GM23338 (cell line): ENCODE results near the gene ELAVL2. TPM values are rescaled to one million over a fixed set of nuclear protein-coding genes. Genes with fewer than 3 reads are reported as not detected.
A peak's percentile ranks its signal among the peaks of the same experiment; 100 is the strongest.

Experiments
- ATAC-seq: fragments of 200-7000 bp; cut with Tn5 transposase; 3 replicates; pipeline ENCODE4 v1.9.1; 2020
- DNase-seq: peaks from one replicate; pipeline ENCODE4 v3.0.0-alpha.2; 2015; ENCODE audit warnings: low spot score
- H2AFZ ChIP-seq: fragments of 200-600 bp; sonication (generic); 2 replicates; pipeline ENCODE4 v1.8.0; 2016; ENCODE audit warnings: antibody characterized with exemption, mild to moderate bottlenecking, moderate library complexity
- H3F3A ChIP-seq: fragments of 200-600 bp; sonication (generic); replicated peaks from 2 replicates; pipeline ENCODE4 v1.8.0; 2017; ENCODE audit warnings: antibody characterized with exemption, mixed run types, low read depth
- H3K27ac ChIP-seq: fragments of 200-600 bp; sonication (generic); 2 replicates; pipeline ENCODE4 v1.6.1; 2016; ENCODE audit warnings: low read depth
- H3K27me3 ChIP-seq: fragments of 200-600 bp; sonication (generic); 2 replicates; pipeline ENCODE4 v1.8.0; 2016; ENCODE audit warnings: mild to moderate bottlenecking, mixed run types, moderate library complexity; ENCODE audit not compliant: insufficient read depth
- H3K36me3 ChIP-seq: fragments of 200-600 bp; sonication (generic); 2 replicates; pipeline ENCODE4 v1.8.0; 2016; ENCODE audit warnings: mild to moderate bottlenecking; ENCODE audit not compliant: insufficient read depth
- H3K4me1 ChIP-seq: fragments of 200-600 bp; sonication (generic); 2 replicates; pipeline ENCODE4 v1.8.0; 2016; ENCODE audit warnings: mild to moderate bottlenecking, moderate library complexity; ENCODE audit not compliant: insufficient read depth
- H3K4me2 ChIP-seq: fragments of 200-600 bp; sonication (generic); 2 replicates; pipeline ENCODE4 v1.7.1; 2017; ENCODE audit warnings: mixed run types
- H3K4me3 ChIP-seq: fragments of 200-600 bp; sonication (generic); 2 replicates; pipeline ENCODE4 v1.6.1; 2016; ENCODE audit warnings: mixed run types
- H3K79me2 ChIP-seq: fragments of 200-600 bp; sonication (generic); replicated peaks from 2 replicates; pipeline ENCODE4 v1.8.0; 2017; ENCODE audit warnings: mild to moderate bottlenecking; ENCODE audit not compliant: insufficient read depth
- H3K9me2 ChIP-seq: fragments of 200-600 bp; sonication (generic); 2 replicates; pipeline ENCODE4 v1.8.0; 2017; ENCODE audit not compliant: insufficient read depth
- H4K20me1 ChIP-seq: fragments of 200-600 bp; sonication (generic); replicated peaks from 2 replicates; pipeline ENCODE4 v1.8.0; 2017; ENCODE audit warnings: mild to moderate bottlenecking; ENCODE audit not compliant: insufficient read depth
- H3K27ac Mint-ChIP-seq: 2 replicates; pipeline ENCODE4 v1.8.0; 2020; ENCODE audit warnings: inconsistent platforms, mild to moderate bottlenecking, moderate library complexity, mixed read lengths
- H3K27me3 Mint-ChIP-seq: 3 replicates; pipeline ENCODE4 v1.8.0; 2022; ENCODE audit warnings: low read depth, mild to moderate bottlenecking, moderate library complexity, mixed read lengths, inconsistent platforms; ENCODE audit not compliant: insufficient read depth, poor library complexity
- H3K36me3 Mint-ChIP-seq: 3 replicates; pipeline ENCODE4 v1.8.0; 2021; ENCODE audit warnings: low read depth, mild to moderate bottlenecking, inconsistent platforms, moderate library complexity, mixed read lengths
- H3K4me1 Mint-ChIP-seq: 3 replicates; pipeline ENCODE4 v1.8.0; 2020; ENCODE audit warnings: mild to moderate bottlenecking, inconsistent platforms, mixed read lengths
- H3K4me3 Mint-ChIP-seq: 3 replicates; pipeline ENCODE4 v1.8.0; 2021; ENCODE audit warnings: moderate library complexity, mild to moderate bottlenecking, inconsistent platforms, mixed read lengths
- H3K9me3 Mint-ChIP-seq: 3 replicates; pipeline ENCODE4 v1.8.0; 2020; ENCODE audit warnings: moderate library complexity, mild to moderate bottlenecking, inconsistent platforms, mixed read lengths
- CREB1 ChIP-seq: fragments of 250-450 bp; sonication (Bioruptor Pico); IDR thresholded peaks from 2 replicates; pipeline ENCODE4 v1.5.0; 2020; ENCODE audit warnings: low read depth, mild to moderate bottlenecking, moderate library complexity
- EZH2 ChIP-seq: fragments of 200-600 bp; sonication (generic); IDR thresholded peaks from one replicate; pipeline ENCODE4 v1.8.0; 2017; ENCODE audit warnings: antibody characterized with exemption, mild to moderate bottlenecking, low read depth; ENCODE audit not compliant: unreplicated experiment
- NANOG ChIP-seq: IDR thresholded peaks from 2 replicates; pipeline ENCODE4 v1.6.1; 2016; ENCODE audit warnings: antibody characterized with exemption, borderline replicate concordance
- POLR2AphosphoS5 ChIP-seq: IDR thresholded peaks from 2 replicates; pipeline ENCODE4 v1.6.1; 2016; ENCODE audit warnings: antibody characterized with exemption, low read depth
- STAT1 ChIP-seq: IDR thresholded peaks from one replicate; pipeline ENCODE4 v1.6.1; 2016; ENCODE audit warnings: antibody characterized with exemption; ENCODE audit not compliant: unreplicated experiment
- ZNF114 ChIP-seq: fragments of 250-450 bp; sonication (Bioruptor Pico); IDR thresholded peaks from 2 replicates; pipeline ENCODE4 v1.5.0; 2020; ENCODE audit warnings: mild to moderate bottlenecking, moderate library complexity
- ZNF331 ChIP-seq: fragments of 250-450 bp; sonication (Bioruptor Pico); IDR thresholded peaks from 2 replicates; pipeline ENCODE4 v1.5.0; 2020; ENCODE audit warnings: low read depth, mild to moderate bottlenecking, moderate library complexity
- polyA plus RNA-seq: library from polyadenylated mRNA; unstranded; fragments of >200 nt; fragmentation: Nextera tagmentation; extraction: Ambion mirVana; gene quantifications from 2 replicates; pipeline ENCODE4 v1.2.1, GENCODE V29; 2016
- total RNA-seq: library from RNA; depleted of rRNA; stranded (reverse); fragments of >200 nt; shearing (Covaris generic); gene quantifications from 2 replicates; pipeline ENCODE4 v1.2.3, GENCODE V29; 2014
- TF ChIP-seq, protein P1 (sequence below): IDR thresholded peaks from one replicate; pipeline ENCODE4 v1.6.1; 2018; ENCODE audit warnings: antibody characterized with exemption; ENCODE audit not compliant: unreplicated experiment
- TF ChIP-seq, protein P2 (sequence below): fragments of 250-450 bp; sonication (Bioruptor Pico); IDR thresholded peaks from 2 replicates; pipeline ENCODE4 v1.5.0; 2020; ENCODE audit warnings: mild to moderate bottlenecking, moderate library complexity
- TF ChIP-seq, protein P3 (sequence below), 2 experiments: fragments of 200-600 bp in 1 of 2; sonication (generic) in 1 of 2; conservative IDR thresholded peaks; 2 replicates each; pipeline versions ENCODE4 v1.5.1 to v1.6.1; 2016 to 2017; ENCODE audit warnings: antibody characterized with exemption in 2 of 2, low read depth in 2 of 2, mild to moderate bottlenecking in 2 of 2, moderate library complexity in 1 of 2
- TF ChIP-seq, protein P4 (sequence below): IDR thresholded peaks from 2 replicates; pipeline ENCODE4 v1.6.1; 2016; ENCODE audit warnings: antibody characterized with exemption

Gene ELAVL2
- total and polyA plus RNA-seq, 2 experiments from 2014 or later: 18.6 to 42.4 TPM

- H3K4me1 ChIP-seq: peaks cover 19% of the 10 kb centered on the region
- 0 out of 2 replicates have a peak, but pooled peaks cover 5% of the 10 kb centered on the region for H3K79me2 ChIP-seq
- no peak for DNase-seq
- H3K9me2 ChIP-seq: no peaks in the 10 kb centered on the region
- peaks cover 3% of the 10 kb centered on the region for H3K27me3 Mint-ChIP-seq
- TF ChIP-seq ZNF114 (no peak), NANOG (no peak), EZH2 (no peak), POLR2AphosphoS5 (no peak), ZNF331 (CRISPR knock-in tag) (no peak), CREB1 (CRISPR knock-in tag) (no peak), STAT1 (no peak)
- TF ChIP-seq, protein P1, sequence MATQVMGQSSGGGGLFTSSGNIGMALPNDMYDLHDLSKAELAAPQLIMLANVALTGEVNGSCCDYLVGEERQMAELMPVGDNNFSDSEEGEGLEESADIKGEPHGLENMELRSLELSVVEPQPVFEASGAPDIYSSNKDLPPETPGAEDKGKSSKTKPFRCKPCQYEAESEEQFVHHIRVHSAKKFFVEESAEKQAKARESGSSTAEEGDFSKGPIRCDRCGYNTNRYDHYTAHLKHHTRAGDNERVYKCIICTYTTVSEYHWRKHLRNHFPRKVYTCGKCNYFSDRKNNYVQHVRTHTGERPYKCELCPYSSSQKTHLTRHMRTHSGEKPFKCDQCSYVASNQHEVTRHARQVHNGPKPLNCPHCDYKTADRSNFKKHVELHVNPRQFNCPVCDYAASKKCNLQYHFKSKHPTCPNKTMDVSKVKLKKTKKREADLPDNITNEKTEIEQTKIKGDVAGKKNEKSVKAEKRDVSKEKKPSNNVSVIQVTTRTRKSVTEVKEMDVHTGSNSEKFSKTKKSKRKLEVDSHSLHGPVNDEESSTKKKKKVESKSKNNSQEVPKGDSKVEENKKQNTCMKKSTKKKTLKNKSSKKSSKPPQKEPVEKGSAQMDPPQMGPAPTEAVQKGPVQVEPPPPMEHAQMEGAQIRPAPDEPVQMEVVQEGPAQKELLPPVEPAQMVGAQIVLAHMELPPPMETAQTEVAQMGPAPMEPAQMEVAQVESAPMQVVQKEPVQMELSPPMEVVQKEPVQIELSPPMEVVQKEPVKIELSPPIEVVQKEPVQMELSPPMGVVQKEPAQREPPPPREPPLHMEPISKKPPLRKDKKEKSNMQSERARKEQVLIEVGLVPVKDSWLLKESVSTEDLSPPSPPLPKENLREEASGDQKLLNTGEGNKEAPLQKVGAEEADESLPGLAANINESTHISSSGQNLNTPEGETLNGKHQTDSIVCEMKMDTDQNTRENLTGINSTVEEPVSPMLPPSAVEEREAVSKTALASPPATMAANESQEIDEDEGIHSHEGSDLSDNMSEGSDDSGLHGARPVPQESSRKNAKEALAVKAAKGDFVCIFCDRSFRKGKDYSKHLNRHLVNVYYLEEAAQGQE: no peak
- TF ChIP-seq, protein P2, sequence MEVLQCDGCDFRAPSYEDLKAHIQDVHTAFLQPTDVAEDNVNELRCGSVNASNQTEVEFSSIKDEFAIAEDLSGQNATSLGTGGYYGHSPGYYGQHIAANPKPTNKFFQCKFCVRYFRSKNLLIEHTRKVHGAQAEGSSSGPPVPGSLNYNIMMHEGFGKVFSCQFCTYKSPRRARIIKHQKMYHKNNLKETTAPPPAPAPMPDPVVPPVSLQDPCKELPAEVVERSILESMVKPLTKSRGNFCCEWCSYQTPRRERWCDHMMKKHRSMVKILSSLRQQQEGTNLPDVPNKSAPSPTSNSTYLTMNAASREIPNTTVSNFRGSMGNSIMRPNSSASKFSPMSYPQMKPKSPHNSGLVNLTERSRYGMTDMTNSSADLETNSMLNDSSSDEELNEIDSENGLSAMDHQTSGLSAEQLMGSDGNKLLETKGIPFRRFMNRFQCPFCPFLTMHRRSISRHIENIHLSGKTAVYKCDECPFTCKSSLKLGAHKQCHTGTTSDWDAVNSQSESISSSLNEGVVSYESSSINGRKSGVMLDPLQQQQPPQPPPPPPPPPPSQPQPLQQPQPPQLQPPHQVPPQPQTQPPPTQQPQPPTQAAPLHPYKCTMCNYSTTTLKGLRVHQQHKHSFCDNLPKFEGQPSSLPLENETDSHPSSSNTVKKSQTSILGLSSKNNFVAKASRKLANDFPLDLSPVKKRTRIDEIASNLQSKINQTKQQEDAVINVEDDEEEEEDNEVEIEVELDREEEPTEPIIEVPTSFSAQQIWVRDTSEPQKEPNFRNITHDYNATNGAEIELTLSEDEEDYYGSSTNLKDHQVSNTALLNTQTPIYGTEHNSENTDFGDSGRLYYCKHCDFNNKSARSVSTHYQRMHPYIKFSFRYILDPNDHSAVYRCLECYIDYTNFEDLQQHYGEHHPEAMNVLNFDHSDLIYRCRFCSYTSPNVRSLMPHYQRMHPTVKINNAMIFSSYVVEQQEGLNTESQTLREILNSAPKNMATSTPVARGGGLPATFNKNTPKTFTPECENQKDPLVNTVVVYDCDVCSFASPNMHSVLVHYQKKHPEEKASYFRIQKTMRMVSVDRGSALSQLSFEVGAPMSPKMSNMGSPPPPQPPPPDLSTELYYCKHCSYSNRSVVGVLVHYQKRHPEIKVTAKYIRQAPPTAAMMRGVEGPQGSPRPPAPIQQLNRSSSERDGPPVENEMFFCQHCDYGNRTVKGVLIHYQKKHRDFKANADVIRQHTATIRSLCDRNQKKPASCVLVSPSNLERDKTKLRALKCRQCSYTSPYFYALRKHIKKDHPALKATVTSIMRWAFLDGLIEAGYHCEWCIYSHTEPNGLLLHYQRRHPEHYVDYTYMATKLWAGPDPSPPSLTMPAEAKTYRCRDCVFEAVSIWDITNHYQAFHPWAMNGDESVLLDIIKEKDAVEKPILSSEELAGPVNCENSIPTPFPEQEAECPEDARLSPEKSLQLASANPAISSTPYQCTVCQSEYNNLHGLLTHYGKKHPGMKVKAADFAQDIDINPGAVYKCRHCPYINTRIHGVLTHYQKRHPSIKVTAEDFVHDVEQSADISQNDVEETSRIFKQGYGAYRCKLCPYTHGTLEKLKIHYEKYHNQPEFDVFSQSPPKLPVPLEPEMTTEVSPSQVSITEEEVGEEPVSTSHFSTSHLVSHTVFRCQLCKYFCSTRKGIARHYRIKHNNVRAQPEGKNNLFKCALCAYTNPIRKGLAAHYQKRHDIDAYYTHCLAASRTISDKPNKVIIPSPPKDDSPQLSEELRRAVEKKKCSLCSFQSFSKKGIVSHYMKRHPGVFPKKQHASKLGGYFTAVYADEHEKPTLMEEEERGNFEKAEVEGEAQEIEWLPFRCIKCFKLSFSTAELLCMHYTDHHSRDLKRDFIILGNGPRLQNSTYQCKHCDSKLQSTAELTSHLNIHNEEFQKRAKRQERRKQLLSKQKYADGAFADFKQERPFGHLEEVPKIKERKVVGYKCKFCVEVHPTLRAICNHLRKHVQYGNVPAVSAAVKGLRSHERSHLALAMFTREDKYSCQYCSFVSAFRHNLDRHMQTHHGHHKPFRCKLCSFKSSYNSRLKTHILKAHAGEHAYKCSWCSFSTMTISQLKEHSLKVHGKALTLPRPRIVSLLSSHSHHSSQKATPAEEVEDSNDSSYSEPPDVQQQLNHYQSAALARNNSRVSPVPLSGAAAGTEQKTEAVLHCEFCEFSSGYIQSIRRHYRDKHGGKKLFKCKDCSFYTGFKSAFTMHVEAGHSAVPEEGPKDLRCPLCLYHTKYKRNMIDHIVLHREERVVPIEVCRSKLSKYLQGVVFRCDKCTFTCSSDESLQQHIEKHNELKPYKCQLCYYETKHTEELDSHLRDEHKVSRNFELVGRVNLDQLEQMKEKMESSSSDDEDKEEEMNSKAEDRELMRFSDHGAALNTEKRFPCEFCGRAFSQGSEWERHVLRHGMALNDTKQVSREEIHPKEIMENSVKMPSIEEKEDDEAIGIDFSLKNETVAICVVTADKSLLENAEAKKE (CRISPR knock-in tag): no peak
- TF ChIP-seq, protein P3, sequence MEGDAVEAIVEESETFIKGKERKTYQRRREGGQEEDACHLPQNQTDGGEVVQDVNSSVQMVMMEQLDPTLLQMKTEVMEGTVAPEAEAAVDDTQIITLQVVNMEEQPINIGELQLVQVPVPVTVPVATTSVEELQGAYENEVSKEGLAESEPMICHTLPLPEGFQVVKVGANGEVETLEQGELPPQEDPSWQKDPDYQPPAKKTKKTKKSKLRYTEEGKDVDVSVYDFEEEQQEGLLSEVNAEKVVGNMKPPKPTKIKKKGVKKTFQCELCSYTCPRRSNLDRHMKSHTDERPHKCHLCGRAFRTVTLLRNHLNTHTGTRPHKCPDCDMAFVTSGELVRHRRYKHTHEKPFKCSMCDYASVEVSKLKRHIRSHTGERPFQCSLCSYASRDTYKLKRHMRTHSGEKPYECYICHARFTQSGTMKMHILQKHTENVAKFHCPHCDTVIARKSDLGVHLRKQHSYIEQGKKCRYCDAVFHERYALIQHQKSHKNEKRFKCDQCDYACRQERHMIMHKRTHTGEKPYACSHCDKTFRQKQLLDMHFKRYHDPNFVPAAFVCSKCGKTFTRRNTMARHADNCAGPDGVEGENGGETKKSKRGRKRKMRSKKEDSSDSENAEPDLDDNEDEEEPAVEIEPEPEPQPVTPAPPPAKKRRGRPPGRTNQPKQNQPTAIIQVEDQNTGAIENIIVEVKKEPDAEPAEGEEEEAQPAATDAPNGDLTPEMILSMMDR (conservative IDR thresholded peaks at IDR 0.05; ENCODE audit: low read depth in 2 of 2): no peak
- TF ChIP-seq, protein P4, sequence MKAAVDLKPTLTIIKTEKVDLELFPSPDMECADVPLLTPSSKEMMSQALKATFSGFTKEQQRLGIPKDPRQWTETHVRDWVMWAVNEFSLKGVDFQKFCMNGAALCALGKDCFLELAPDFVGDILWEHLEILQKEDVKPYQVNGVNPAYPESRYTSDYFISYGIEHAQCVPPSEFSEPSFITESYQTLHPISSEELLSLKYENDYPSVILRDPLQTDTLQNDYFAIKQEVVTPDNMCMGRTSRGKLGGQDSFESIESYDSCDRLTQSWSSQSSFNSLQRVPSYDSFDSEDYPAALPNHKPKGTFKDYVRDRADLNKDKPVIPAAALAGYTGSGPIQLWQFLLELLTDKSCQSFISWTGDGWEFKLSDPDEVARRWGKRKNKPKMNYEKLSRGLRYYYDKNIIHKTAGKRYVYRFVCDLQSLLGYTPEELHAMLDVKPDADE: no peak
- peak; percentile 56 for ATAC-seq
- no peak overlapping the region for H2AFZ ChIP-seq
- H3K4me2 ChIP-seq: no peak overlapping the region
- no peaks in the 10 kb centered on the region for H3K9me3 Mint-ChIP-seq
- H3K36me3 Mint-ChIP-seq: peaks cover 68% of the 10 kb centered on the region
- no peak overlapping the region for H3K4me3 Mint-ChIP-seq
- no peaks in the 10 kb centered on the region for H3F3A ChIP-seq
- H3K27me3 ChIP-seq: no peaks in the 10 kb centered on the region
- peaks cover 21% of the 10 kb centered on the region for H3K4me1 Mint-ChIP-seq
- no peak overlapping the region for H3K4me3 ChIP-seq
- 0 out of 2 replicates have a peak, but pooled peaks cover 5% of the 10 kb centered on the region for H4K20me1 ChIP-seq
- H3K27ac Mint-ChIP-seq: peak overlapping the region; percentile 26; the same call in 1 of the 2 replicates
- H3K36me3 ChIP-seq: peaks cover 9% of the 10 kb centered on the region; the same call in 1 of the 2 replicates
- H3K27ac ChIP-seq: peak overlapping the region; percentile 22
These were observed 167.4 kb downstream of the ELAVL2 start for GRCh38 chr9:23658376-23659258.
